Liver (tissue), 9 donors: ENCODE data around the gene SLC25A22. TPM values are rescaled to one million over a fixed set of nuclear protein-coding genes. Genes with fewer than 3 reads are reported as not detected.

Experiments
- DNase-seq: peaks from one replicate; pipeline ENCODE4 v3.0.0-alpha.2; 2017; ENCODE audit warnings: low spot score
- H3K27ac ChIP-seq, 2 donors: one replicate each; pipeline ENCODE4 v1.7.0; 2013; ENCODE audit warnings: inconsistent platforms in 2 of 2, low read length in 2 of 2, control low read depth in 1 of 2, low read depth in 1 of 2, mild to moderate bottlenecking in 1 of 2
- H3K27me3 ChIP-seq, 4 donors: one replicate each; pipeline versions ENCODE4 v1.6.1 to v1.7.0; 2013; ENCODE audit warnings: low read length in 3 of 4, inconsistent platforms in 1 of 4, mild to moderate bottlenecking in 1 of 4, moderate library complexity in 1 of 4; ENCODE audit not compliant: control insufficient read depth in 4 of 4, insufficient read depth in 4 of 4
- H3K36me3 ChIP-seq, 4 donors: one replicate each; pipeline versions ENCODE4 v1.6.1 to v1.7.0; 2013; ENCODE audit warnings: low read length in 3 of 4, mild to moderate bottlenecking in 3 of 4, low read depth in 1 of 4, moderate library complexity in 1 of 4; ENCODE audit not compliant: control insufficient read depth in 4 of 4, insufficient read depth in 3 of 4
- H3K4me1 ChIP-seq, 4 donors: one replicate each; pipeline versions ENCODE4 v1.6.1 to v1.7.0; 2013; ENCODE audit warnings: low read length in 3 of 4, mild to moderate bottlenecking in 3 of 4, moderate library complexity in 1 of 4; ENCODE audit not compliant: control insufficient read depth in 4 of 4, insufficient read depth in 4 of 4
- H3K4me3 ChIP-seq, 3 donors: one replicate each; pipeline versions ENCODE4 v1.6.1 to v1.7.0; 2013; ENCODE audit warnings: low read length in 3 of 3, control low read depth in 1 of 3, low read depth in 1 of 3, mild to moderate bottlenecking in 1 of 3
- H3K9ac ChIP-seq, 2 donors: one replicate each; pipeline ENCODE4 v1.7.0; 2013; ENCODE audit warnings: low read length in 2 of 2, mild to moderate bottlenecking in 2 of 2, moderate library complexity in 2 of 2, control low read depth in 1 of 2, low read depth in 1 of 2
- H3K9me3 ChIP-seq, 4 donors: one replicate each; pipeline versions ENCODE4 v1.6.1 to v1.7.0; 2013; ENCODE audit warnings: low read length in 3 of 4; ENCODE audit not compliant: control insufficient read depth in 4 of 4
- CTCF ChIP-seq: fragments of 150-350 bp; IDR thresholded peaks from 2 replicates; pipeline ENCODE4 v1.5.1; 2017; ENCODE audit warnings: improper control_type of control experiment, low read depth, low read length; ENCODE audit not compliant: missing input control
- FOXA1 ChIP-seq: IDR thresholded peaks from 2 replicates; pipeline ENCODE4 v1.6.1; 2016; ENCODE audit warnings: antibody characterized with exemption
- FOXA2 ChIP-seq: IDR thresholded peaks from 2 replicates; pipeline ENCODE4 v1.6.1; 2016; ENCODE audit warnings: antibody characterized with exemption
- HNF4A ChIP-seq, 2 donors: conservative IDR thresholded peaks; 2 replicates each; pipeline ENCODE4 v1.6.1; 2016; ENCODE audit warnings: antibody characterized with exemption in 2 of 2, mild to moderate bottlenecking in 2 of 2
- JUND ChIP-seq, 2 donors: IDR thresholded peaks; 2 replicates each; pipeline ENCODE4 v1.6.1; 2016; ENCODE audit warnings: antibody characterized with exemption in 2 of 2
- RAD21 ChIP-seq, 2 donors: IDR thresholded peaks; 2 replicates each; pipeline ENCODE4 v1.6.1; 2016; ENCODE audit warnings: antibody characterized with exemption in 2 of 2, mild to moderate bottlenecking in 2 of 2
- RXRA ChIP-seq, 2 donors: IDR thresholded peaks; 2 replicates each; pipeline ENCODE4 v1.6.1; 2017 to 2018; ENCODE audit warnings: antibody characterized with exemption in 2 of 2, mild to moderate bottlenecking in 1 of 2
- SP1 ChIP-seq: IDR thresholded peaks from 2 replicates; pipeline ENCODE4 v1.6.1; 2018; ENCODE audit warnings: antibody characterized with exemption, mild to moderate bottlenecking
- TAF1 ChIP-seq: conservative IDR thresholded peaks from 2 replicates; pipeline ENCODE4 v1.6.1; 2016; ENCODE audit warnings: antibody characterized with exemption, mild to moderate bottlenecking
- YY1 ChIP-seq: IDR thresholded peaks from 2 replicates; pipeline ENCODE4 v1.6.1; 2016; ENCODE audit warnings: antibody characterized with exemption, mild to moderate bottlenecking
- WGBS: extraction: QIAGEN DNeasy Blood & Tissue Kit; methylation state at CpG from one replicate; pipeline ENCODE4 v1.1.7; 2013; 5-methylcytosine and 5-hydroxymethylcytosine counted together
- polyA plus RNA-seq, 2 donors: library from polyadenylated mRNA; stranded (reverse) in 1 of 2; unstranded in 1 of 2; fragments of 200-250 nt in 1 of 2; fragments of >200 nt in 1 of 2; fragmentation: Nextera tagmentation in 1 of 2; extraction: Ambion mirVana in 1 of 2; gene quantifications; one replicate each; pipeline versions ENCODE4 v1.2.1 to v1.2.3, GENCODE V29; 2013 to 2015
- total RNA-seq, 2 donors: library from RNA; depleted of rRNA; stranded (reverse); fragments of >200 nt; gene quantifications; one replicate each; pipeline ENCODE4 v1.2.3, GENCODE V29; 2014
- TF ChIP-seq, protein P1 (sequence below): IDR thresholded peaks from 2 replicates; pipeline ENCODE4 v1.6.1; 2016; ENCODE audit warnings: antibody characterized with exemption
- TF ChIP-seq, protein P2 (sequence below): IDR thresholded peaks from 2 replicates; pipeline ENCODE4 v1.6.1; 2016; ENCODE audit warnings: antibody characterized with exemption
- TF ChIP-seq, protein P3 (sequence below): IDR thresholded peaks from 2 replicates; pipeline ENCODE4 v1.6.1; 2016; ENCODE audit warnings: antibody characterized with exemption, mild to moderate bottlenecking
- donor health status: healthy.
- donor health status: healthy.
- donor health status: healthy.
- donor health status: healthy.
- donor health status: healthy.

The SLC25A22 gene
- total and polyA plus RNA-seq, 4 donors: 5.3 to 26.8 (median 12.1) TPM

GRCh38 chr11:819129-819931 lies 21.2 kb upstream of the SLC25A22 start:
- DNase-seq: peak; percentile 95
- Histone ChIP-seq H3K9me3 (no peaks in the 10 kb centered on the region), H3K4me1 (peaks cover 22 to 46% (median 34%) of the 10 kb centered on the region in 4 donors), H3K27me3 (no peaks in the 10 kb centered on the region), H3K4me3 (peak overlapping the region; percentile 52 to 99 (median 98)), H3K36me3 (peaks cover 0 to 13% (median 2%) of the 10 kb centered on the region in 4 donors), H3K27ac (peak overlapping the region; percentile 87 to 95), H3K9ac (peak overlapping the region in 1 of 2 donors; percentile 60)
- WGBS: under 1% methylated on average over 96 of the region's 96 CpGs
- peak; percentile 0 for TF ChIP-seq SP1
- TF ChIP-seq, protein P1, sequence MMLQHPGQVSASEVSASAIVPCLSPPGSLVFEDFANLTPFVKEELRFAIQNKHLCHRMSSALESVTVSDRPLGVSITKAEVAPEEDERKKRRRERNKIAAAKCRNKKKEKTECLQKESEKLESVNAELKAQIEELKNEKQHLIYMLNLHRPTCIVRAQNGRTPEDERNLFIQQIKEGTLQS: no peak
- TF ChIP-seq CTCF: peak; percentile 18

- H3K36me3 ChIP-seq: peaks cover 0 to 11% (median 2%) of the 10 kb centered on the region in 4 donors
- H3K4me1 ChIP-seq: peaks cover 17 to 40% (median 30%) of the 10 kb centered on the region in 4 donors
- TF ChIP-seq, protein P2, sequence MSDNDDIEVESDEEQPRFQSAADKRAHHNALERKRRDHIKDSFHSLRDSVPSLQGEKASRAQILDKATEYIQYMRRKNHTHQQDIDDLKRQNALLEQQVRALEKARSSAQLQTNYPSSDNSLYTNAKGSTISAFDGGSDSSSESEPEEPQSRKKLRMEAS: no peak
- no peak for TF ChIP-seq TAF1
- TF ChIP-seq RXRA (IDR thresholded peaks at IDR 0.05): peak in 1 of 2 donors; percentile 34
- no peak for TF ChIP-seq YY1
- TF ChIP-seq SP1: peak; percentile 24
- TF ChIP-seq FOXA2: no peak
- TF ChIP-seq RAD21 (IDR thresholded peaks at IDR 0.05): no peak
- no peak for TF ChIP-seq HNF4A (conservative IDR thresholded peaks at IDR 0.05)
- peak; percentile 47 to 59 for TF ChIP-seq JUND (IDR thresholded peaks at IDR 0.05)
- TF ChIP-seq, protein P1: peak; percentile 77
- TF ChIP-seq FOXA1: no peak
- TF ChIP-seq, protein P3, sequence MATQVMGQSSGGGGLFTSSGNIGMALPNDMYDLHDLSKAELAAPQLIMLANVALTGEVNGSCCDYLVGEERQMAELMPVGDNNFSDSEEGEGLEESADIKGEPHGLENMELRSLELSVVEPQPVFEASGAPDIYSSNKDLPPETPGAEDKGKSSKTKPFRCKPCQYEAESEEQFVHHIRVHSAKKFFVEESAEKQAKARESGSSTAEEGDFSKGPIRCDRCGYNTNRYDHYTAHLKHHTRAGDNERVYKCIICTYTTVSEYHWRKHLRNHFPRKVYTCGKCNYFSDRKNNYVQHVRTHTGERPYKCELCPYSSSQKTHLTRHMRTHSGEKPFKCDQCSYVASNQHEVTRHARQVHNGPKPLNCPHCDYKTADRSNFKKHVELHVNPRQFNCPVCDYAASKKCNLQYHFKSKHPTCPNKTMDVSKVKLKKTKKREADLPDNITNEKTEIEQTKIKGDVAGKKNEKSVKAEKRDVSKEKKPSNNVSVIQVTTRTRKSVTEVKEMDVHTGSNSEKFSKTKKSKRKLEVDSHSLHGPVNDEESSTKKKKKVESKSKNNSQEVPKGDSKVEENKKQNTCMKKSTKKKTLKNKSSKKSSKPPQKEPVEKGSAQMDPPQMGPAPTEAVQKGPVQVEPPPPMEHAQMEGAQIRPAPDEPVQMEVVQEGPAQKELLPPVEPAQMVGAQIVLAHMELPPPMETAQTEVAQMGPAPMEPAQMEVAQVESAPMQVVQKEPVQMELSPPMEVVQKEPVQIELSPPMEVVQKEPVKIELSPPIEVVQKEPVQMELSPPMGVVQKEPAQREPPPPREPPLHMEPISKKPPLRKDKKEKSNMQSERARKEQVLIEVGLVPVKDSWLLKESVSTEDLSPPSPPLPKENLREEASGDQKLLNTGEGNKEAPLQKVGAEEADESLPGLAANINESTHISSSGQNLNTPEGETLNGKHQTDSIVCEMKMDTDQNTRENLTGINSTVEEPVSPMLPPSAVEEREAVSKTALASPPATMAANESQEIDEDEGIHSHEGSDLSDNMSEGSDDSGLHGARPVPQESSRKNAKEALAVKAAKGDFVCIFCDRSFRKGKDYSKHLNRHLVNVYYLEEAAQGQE: no peak
- no peak for DNase-seq
- H3K9ac ChIP-seq: peak within 1 kb of the TSS in 1 of 2 donors; percentile 60
- H3K27me3 ChIP-seq: no peaks in the 10 kb centered on the region
- H3K9me3 ChIP-seq: no peaks in the 10 kb centered on the region
- H3K4me3 ChIP-seq: peak within 1 kb of the TSS; percentile 52 to 99 (median 98)
- H3K27ac ChIP-seq: peak within 1 kb of the TSS; percentile 87 to 95
- WGBS: 24% methylated on average over 20 of the region's 20 CpGs
These were observed 20.5 kb upstream of the SLC25A22 start, which contains the start of gene PNPLA2 for GRCh38 chr11:818396-819128. Gene PNPLA2, plus strand, starts transcription at chr11:818914. Its CDS starts 805 bp downstream, at chr11:819719.
